ENCODE measurements around the gene CFAP410. TPM values are rescaled to one million over a fixed set of nuclear protein-coding genes. Genes with fewer than 3 reads are reported as not detected.
A peak's percentile ranks its signal among the peaks of the same experiment; 100 is the strongest.

CFAP410 gene
- total and polyA plus RNA-seq, 10 donors = 26.2 to 79.8 (median 33.0) TPM

- no peak for DNase-seq
- Histone ChIP-seq H3K36me3 (peaks cover 0 to 32% (median 6%) of the 10 kb centered on the region in 6 donors), H3K9me3 (peaks cover 0 to 20% (median 14%) of the 10 kb centered on the region in 8 donors), H3K27me3 (replicated peaks in 1 of 7) (no peaks in the 10 kb centered on the region), H3K4me3 (no peak overlapping the region), H3K4me1 (peaks cover under 1 to 56% (median 26%) of the 10 kb centered on the region in 6 donors), H3K27ac (peak overlapping the region in 6 of 8 donors; percentile 34 to 82 (median 70))
- TF ChIP-seq CTCF (IDR thresholded peaks at IDR 0.05 in 8 of 11, conservative IDR thresholded peaks at IDR 0.05 in 3 of 11) = no peak
- TF ChIP-seq POLR2AphosphoS5 (IDR thresholded peaks at IDR 0.05) = no peak
- TF ChIP-seq POLR2A (IDR thresholded peaks at IDR 0.05) = no peak
- 64 to 81% (median 73%) methylated on average over 8 of the region's 8 CpGs for WGBS, 5 donors
- intact Hi-C loops (cut with DNase I; ENCODE audit: low total_unique reads) = no loop called here
Observed at GRCh38 chr21:44359396-44359795, 20.2 kb upstream of the CFAP410 start.

DNA sequence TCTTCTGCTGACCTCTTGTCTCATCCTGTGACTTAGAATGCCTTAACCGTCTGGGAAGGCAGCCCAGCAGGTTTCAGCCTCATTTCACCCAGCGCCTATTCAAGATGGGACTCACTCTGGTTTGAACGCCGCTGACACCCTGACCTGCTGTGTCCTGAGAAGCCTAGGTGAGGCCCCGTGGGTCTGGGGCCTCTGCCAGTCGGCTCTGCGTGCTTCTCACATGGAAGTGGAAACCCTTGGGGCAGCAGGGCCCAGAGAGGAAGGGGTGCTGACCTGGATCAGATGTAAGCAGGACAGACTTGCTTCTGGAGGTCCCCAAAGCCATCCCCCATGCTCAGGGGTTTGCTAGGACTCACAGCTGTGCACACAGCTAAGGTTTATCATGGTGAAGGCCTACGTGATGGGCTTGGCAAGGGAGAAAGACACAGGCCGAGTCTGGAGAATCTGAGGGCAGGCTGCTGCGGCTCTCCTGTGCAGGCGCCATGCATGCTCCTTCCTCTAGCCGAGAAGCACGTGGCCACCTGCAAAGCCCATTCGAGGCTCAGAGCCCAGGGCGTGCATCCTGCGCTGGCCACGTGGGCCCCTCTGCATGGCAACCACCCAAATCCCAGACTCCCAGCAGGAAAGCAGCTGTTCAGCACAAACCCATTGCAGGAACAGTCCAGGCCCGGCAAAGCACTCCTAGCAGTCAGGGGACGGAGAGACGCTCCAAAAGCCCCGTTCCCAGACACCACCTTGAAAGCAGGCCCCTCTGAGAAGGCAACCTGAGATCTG, 18.1 kb upstream of the CFAP410 start:
- no peak for TF ChIP-seq CTCF (IDR thresholded peaks at IDR 0.05 in 8 of 11, conservative IDR thresholded peaks at IDR 0.05 in 3 of 11)
- no peak for TF ChIP-seq POLR2AphosphoS5 (IDR thresholded peaks at IDR 0.05)
- TF ChIP-seq POLR2A (IDR thresholded peaks at IDR 0.05) = no peak
- DNase-seq = no peak
- intact Hi-C loops (cut with DNase I; ENCODE audit: low total_unique reads) = no loop called here

GRCh38 chr21:44356636-44357035, 17.4 kb upstream of the CFAP410 start:
- H3K27ac ChIP-seq = peak overlapping the region in 1 of 8 donors; percentile 34
- intact Hi-C loops (cut with DNase I; ENCODE audit: low total_unique reads) = no loop called here
- no peak overlapping the region for H3K4me3 ChIP-seq
- peaks cover 0 to 5% (median 0%) of the 10 kb centered on the region in 7 donors for H3K27me3 ChIP-seq (replicated peaks in 1 of 7)
- peaks cover 0 to 26% (median 6%) of the 10 kb centered on the region in 6 donors for H3K36me3 ChIP-seq
- TF ChIP-seq CTCF (IDR thresholded peaks at IDR 0.05 in 8 of 11, conservative IDR thresholded peaks at IDR 0.05 in 3 of 11) (no peak), POLR2AphosphoS5 (IDR thresholded peaks at IDR 0.05) (no peak)
- H3K4me1 ChIP-seq = peaks cover 23 to 84% (median 53%) of the 10 kb centered on the region in 6 donors
- no peak for DNase-seq
- 78 to 84% (median 82%) methylated on average over 6 of the region's 6 CpGs for WGBS, 5 donors
- H3K9me3 ChIP-seq = no peaks in the 10 kb centered on the region

More for the DNA sequence above, 18.1 kb upstream of the CFAP410 start:
- H3K27me3 ChIP-seq (replicated peaks in 1 of 7) = no peaks in the 10 kb centered on the region
- peaks cover 0 to 26% (median 6%) of the 10 kb centered on the region in 6 donors for H3K36me3 ChIP-seq
- peaks cover 21 to 78% (median 47%) of the 10 kb centered on the region in 6 donors for H3K4me1 ChIP-seq
- H3K27ac ChIP-seq = peak overlapping the region in 1 of 8 donors; percentile 34
- WGBS, 5 donors = 89 to 92% (median 90%) methylated on average over 20 to 21 of the region's 21 CpGs
- H3K9me3 ChIP-seq = no peaks in the 10 kb centered on the region
- H3K4me3 ChIP-seq = no peak overlapping the region

- peaks cover 25 to 87% (median 58%) of the 10 kb centered on the region in 6 donors for H3K4me1 ChIP-seq
- H3K36me3 ChIP-seq = peaks cover 0 to 26% (median 6%) of the 10 kb centered on the region in 6 donors
- peaks cover 0 to 10% (median 4%) of the 10 kb centered on the region in 7 donors for H3K27me3 ChIP-seq (replicated peaks in 1 of 7)
- no peak overlapping the region for H3K4me3 ChIP-seq
- intact Hi-C loops (cut with DNase I; ENCODE audit: low total_unique reads) = no loop called here
- peak overlapping the region in 1 of 8 donors; percentile 34 for H3K27ac ChIP-seq
- TF ChIP-seq CTCF (IDR thresholded peaks at IDR 0.05 in 8 of 11, conservative IDR thresholded peaks at IDR 0.05 in 3 of 11) = no peak
- TF ChIP-seq POLR2A (IDR thresholded peaks at IDR 0.05) = no peak
- TF ChIP-seq POLR2AphosphoS5 (IDR thresholded peaks at IDR 0.05) = no peak
- H3K9me3 ChIP-seq = no peaks in the 10 kb centered on the region
- DNase-seq = no peak
- 89 to 96% (median 94%) methylated on average over 11 of the region's 11 CpGs for WGBS, 5 donors
Observed at GRCh38 chr21:44356160-44356559, 17.0 kb upstream of the CFAP410 start.

Measured in spleen (tissue), 11 donors.